Measurements from ENCODE around the gene HTR3D. TPM values are rescaled to one million over a fixed set of nuclear protein-coding genes. Genes with fewer than 3 reads are reported as not detected.
"Not testable (repeated sequence)": the region's sequence is repeated elsewhere in the genome, so short reads cannot be mapped to it uniquely, and the experiment has no call there.

HTR3D gene
- total RNA-seq, 1 experiment from 2014 or later = not detected

DNA sequence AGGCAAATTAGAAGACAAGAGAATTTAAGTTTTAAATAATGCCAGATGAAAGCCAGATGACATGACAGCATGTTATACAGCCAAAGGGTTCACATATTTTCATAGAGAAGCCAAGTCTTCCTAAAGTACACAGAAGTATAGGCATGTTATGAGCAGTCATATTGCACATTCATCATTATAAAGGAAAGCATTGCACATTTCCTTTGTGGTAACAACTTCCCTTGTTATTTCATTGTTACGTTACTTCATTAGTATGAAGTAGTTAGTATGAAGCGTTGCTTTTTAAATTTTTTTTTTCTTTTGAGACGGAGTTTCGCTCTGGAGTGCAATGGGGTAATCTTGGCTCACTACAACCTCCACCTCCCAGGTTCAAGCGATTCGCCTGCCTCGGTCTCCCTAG, 9.2 kb upstream of the HTR3D start (continued):
- TF ChIP-seq USF2 (CRISPR knock-in tag; IDR thresholded peaks at IDR 0.05) = no peak

GRCh38 chr3:184025256-184025655, 6.3 kb upstream of the HTR3D start:
- CTCF ChIA-PET, H3K4me3 Mint-ChIP-seq, H3K27ac Mint-ChIP-seq: not testable (repeated sequence)

GRCh38 chr3:184028275-184028890, 3.2 kb upstream of the HTR3D start:
- H3K27ac Mint-ChIP-seq; CTCF ChIA-PET; POLR2A ChIA-PET; ATAC-seq; H3K4me3 Mint-ChIP-seq; H3K4me1 Mint-ChIP-seq; DNase-seq (ENCODE audit: low spot score); H3K27me3 Mint-ChIP-seq (ENCODE audit: low read depth); H3K36me3 Mint-ChIP-seq; H3K9me3 Mint-ChIP-seq: not testable (repeated sequence)

More at GRCh38 chr3:184025256-184025655, 6.3 kb upstream of the HTR3D start:
- H3K4me1 Mint-ChIP-seq; ATAC-seq; POLR2A ChIA-PET; H3K27me3 Mint-ChIP-seq (ENCODE audit: low read depth); H3K9me3 Mint-ChIP-seq; DNase-seq (ENCODE audit: low spot score); H3K36me3 Mint-ChIP-seq: not testable (repeated sequence)

DNA sequence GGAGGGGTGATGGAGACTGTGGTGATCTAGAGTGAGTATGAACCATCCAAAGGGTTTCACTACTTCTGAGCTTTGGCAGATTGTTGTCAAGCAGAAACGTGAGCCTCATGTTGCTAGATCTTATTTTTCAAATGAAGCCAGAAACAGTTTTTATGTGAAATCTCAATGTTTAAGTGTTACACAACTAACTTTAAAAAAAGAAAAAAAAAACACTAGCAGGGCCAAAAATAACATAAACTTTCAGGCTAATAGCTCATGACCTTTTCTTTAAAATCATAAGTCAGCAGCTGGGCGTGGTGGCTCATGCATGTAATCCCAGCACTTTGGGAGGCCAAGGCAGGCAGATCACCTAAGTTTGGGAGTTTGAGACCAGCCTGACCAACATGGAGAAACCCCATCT, 2.1 kb upstream of the HTR3D start:
- DNase-seq (ENCODE audit: low spot score) = no peak
- no peak for ATAC-seq
- Mint-ChIP-seq H3K27ac (no peak overlapping the region), H3K36me3 (no peaks in the 10 kb centered on the region), H3K9me3 (peaks cover 10% of the 10 kb centered on the region), H3K4me1 (no peaks in the 10 kb centered on the region), H3K27me3 (ENCODE audit: low read depth) (no peaks in the 10 kb centered on the region), H3K4me3 (no peak overlapping the region)
- TF ChIP-seq KAT7 (CRISPR knock-in tag; IDR thresholded peaks at IDR 0.05; ENCODE audit: borderline replicate concordance) = no peak
- no peak for TF ChIP-seq ETV6 (CRISPR knock-in tag; IDR thresholded peaks at IDR 0.05)
- no peak for TF ChIP-seq NR2C2 (CRISPR knock-in tag; IDR thresholded peaks at IDR 0.05)
- TF ChIP-seq, protein P1, sequence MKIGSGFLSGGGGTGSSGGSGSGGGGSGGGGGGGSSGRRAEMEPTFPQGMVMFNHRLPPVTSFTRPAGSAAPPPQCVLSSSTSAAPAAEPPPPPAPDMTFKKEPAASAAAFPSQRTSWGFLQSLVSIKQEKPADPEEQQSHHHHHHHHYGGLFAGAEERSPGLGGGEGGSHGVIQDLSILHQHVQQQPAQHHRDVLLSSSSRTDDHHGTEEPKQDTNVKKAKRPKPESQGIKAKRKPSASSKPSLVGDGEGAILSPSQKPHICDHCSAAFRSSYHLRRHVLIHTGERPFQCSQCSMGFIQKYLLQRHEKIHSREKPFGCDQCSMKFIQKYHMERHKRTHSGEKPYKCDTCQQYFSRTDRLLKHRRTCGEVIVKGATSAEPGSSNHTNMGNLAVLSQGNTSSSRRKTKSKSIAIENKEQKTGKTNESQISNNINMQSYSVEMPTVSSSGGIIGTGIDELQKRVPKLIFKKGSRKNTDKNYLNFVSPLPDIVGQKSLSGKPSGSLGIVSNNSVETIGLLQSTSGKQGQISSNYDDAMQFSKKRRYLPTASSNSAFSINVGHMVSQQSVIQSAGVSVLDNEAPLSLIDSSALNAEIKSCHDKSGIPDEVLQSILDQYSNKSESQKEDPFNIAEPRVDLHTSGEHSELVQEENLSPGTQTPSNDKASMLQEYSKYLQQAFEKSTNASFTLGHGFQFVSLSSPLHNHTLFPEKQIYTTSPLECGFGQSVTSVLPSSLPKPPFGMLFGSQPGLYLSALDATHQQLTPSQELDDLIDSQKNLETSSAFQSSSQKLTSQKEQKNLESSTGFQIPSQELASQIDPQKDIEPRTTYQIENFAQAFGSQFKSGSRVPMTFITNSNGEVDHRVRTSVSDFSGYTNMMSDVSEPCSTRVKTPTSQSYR (CRISPR knock-in tag; IDR thresholded peaks at IDR 0.05) = no peak
- TF ChIP-seq AFF4 (CRISPR knock-in tag; IDR thresholded peaks at IDR 0.05; ENCODE audit: borderline replicate concordance) = no peak
- no peak for TF ChIP-seq TCF7 (CRISPR knock-in tag; IDR thresholded peaks at IDR 0.05; ENCODE audit: low read depth)
- no peak for TF ChIP-seq PREB (CRISPR knock-in tag; IDR thresholded peaks at IDR 0.05; ENCODE audit: borderline replicate concordance)
- no peak for TF ChIP-seq HMGA2 (CRISPR knock-in tag; IDR thresholded peaks at IDR 0.05)
- no peak for TF ChIP-seq ELF4 (CRISPR knock-in tag; IDR thresholded peaks at IDR 0.05; ENCODE audit: low read depth)
- no peak for TF ChIP-seq ARID4B (CRISPR knock-in tag; IDR thresholded peaks at IDR 0.05; ENCODE audit: borderline replicate concordance)
- POLR2A ChIA-PET = no interaction called here
- CTCF ChIA-PET = no interaction called here

Data from WTC11 (cell line).